GM12801 (cell line): ENCODE measurements around the gene HERC2.

ENCODE experiments used
- CTCF ChIP-seq: IDR thresholded peaks from one replicate; pipeline ENCODE4 v1.5.1; 2011; ENCODE audit warnings: control low read depth; ENCODE audit not compliant: insufficient read length; ENCODE audit errors: extremely low read depth

Gene HERC2

GRCh38 chr15:28113394-28114113 lies 208.4 kb downstream of the HERC2 start:
- no peak for TF ChIP-seq CTCF

- TF ChIP-seq CTCF, result no peak
These were observed 209.0 kb downstream of the HERC2 start for GRCh38 chr15:28112962-28113361.

- TF ChIP-seq CTCF, result no peak
These were observed 209.7 kb downstream of the HERC2 start for GRCh38 chr15:28112101-28112760.

- TF ChIP-seq CTCF, result no peak
These were observed 210.4 kb downstream of the HERC2 start for GRCh38 chr15:28111543-28111942.

- TF ChIP-seq CTCF, result no peak
These were observed 211.5 kb downstream of the HERC2 start for GRCh38 chr15:28110481-28110881.

- TF ChIP-seq CTCF, result no peak
These were observed 212.1 kb downstream of the HERC2 start for GRCh38 chr15:28109626-28110455.

- no peak for TF ChIP-seq CTCF
These were observed 214.1 kb downstream of the HERC2 start for GRCh38 chr15:28107904-28108275.
